ENCODE measurements around the gene TRIM5.

GRCh38 chr11:5713695-5714094 lies 28.8 kb upstream of the TRIM5 start:
- TF ChIP-seq CTCF (conservative IDR thresholded peaks at IDR 0.05; ENCODE audit: low read depth in 2 of 2), result no peak
- no peak for TF ChIP-seq EZH2 (IDR thresholded peaks at IDR 0.05; ENCODE audit: low read depth, unreplicated experiment)
- no peak for TF ChIP-seq POLR2AphosphoS5 (IDR thresholded peaks at IDR 0.05; ENCODE audit: low read depth)
- TF ChIP-seq REST (IDR thresholded peaks at IDR 0.05; ENCODE audit: unreplicated experiment), result no peak
